Measurements from ENCODE around the gene IZUMO1.
A peak's percentile ranks its signal among the peaks of the same experiment; 100 is the strongest.
"Not testable (repeated sequence)": the region's sequence is repeated elsewhere in the genome, so short reads cannot be mapped to it uniquely, and the experiment has no call there.

The IZUMO1 gene

DNA sequence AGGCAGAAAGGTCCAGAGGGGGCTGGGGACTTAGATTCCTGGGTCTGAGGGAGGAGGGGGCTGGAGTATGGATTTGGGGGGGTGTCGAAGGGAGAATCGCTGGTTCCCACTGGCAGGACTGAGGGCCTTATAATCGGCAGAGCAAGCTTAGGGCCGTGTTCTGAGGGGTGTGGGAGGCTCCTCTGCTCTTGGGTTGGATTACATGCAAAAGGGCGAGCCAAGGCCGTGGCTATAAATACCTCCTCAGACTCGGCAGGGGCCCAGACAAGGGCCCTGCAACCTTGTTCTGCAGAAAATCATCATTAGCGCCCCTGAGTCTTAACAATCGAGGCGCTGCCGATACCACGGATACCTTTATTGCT, 26.5 kb downstream of the IZUMO1 start:
- Histone ChIP-seq H3K27ac (ENCODE audit: low read depth, low read length) (no peak overlapping the region), H3K4me3 (ENCODE audit: low read depth, low read length) (no peak overlapping the region), H3K79me2 (ENCODE audit: control insufficient read depth, insufficient read depth, low read length, unreplicated experiment) (no peaks in the 10 kb centered on the region), H3K27me3 (ENCODE audit: insufficient read depth, low read length) (no peaks in the 10 kb centered on the region), H3K4me1 (ENCODE audit: control insufficient read depth, insufficient read depth, low read length, unreplicated experiment) (peaks cover 16% of the 10 kb centered on the region), H3K36me3 (ENCODE audit: insufficient read depth, low read length) (no peaks in the 10 kb centered on the region), H2AFZ (ENCODE audit: low read length, unreplicated experiment) (no peak overlapping the region)

- Histone ChIP-seq H3K27me3 (ENCODE audit: insufficient read depth, low read length) (no peaks in the 10 kb centered on the region), H3K27ac (ENCODE audit: low read depth, low read length) (no peak within 1 kb of the TSS), H2AFZ (ENCODE audit: low read length, unreplicated experiment) (no peak within 1 kb of the TSS), H3K4me3 (ENCODE audit: low read depth, low read length) (no peak within 1 kb of the TSS), H3K79me2 (ENCODE audit: control insufficient read depth, insufficient read depth, low read length, unreplicated experiment) (no peaks in the 10 kb centered on the region), H3K36me3 (ENCODE audit: insufficient read depth, low read length) (no peaks in the 10 kb centered on the region), H3K4me1 (ENCODE audit: control insufficient read depth, insufficient read depth, low read length, unreplicated experiment) (peaks cover 16% of the 10 kb centered on the region)
Measured at GRCh38 chr19:48719263-48720171, 27.2 kb downstream of the IZUMO1 start, which contains the start of gene MAMSTR. TSS of gene MAMSTR (minus strand) at chr19:48719725. CDS start at chr19:48719031, 694 bp downstream.

DNA sequence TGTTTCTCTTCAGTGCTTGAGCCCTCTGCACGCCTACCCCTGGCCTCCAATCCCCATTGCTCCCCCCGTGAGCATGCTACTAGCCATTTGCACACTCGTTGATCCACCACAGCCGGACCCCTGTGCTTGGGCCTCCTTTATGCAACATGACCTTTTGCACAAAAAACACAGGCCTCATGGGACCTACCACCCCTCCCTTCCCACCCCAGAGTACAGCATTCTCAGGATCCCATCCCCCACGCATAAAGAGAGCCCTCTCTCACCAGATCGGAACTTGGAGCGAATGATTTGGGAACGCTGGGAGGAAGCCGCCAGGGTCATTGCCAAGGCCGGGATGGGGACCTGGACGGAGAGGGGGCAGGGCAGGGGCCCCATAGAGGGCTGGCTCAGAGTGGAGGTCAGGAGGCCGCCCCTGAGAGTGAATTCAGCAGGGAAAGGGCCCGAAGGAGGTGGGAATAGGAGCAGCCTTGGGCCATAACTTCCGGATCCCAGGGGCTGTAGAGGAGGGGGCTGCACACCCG, 27.9 kb downstream of the IZUMO1 start:
- peaks cover 15% of the 10 kb centered on the region for H3K4me1 ChIP-seq (ENCODE audit: control insufficient read depth, insufficient read depth, low read length, unreplicated experiment)
- no peak overlapping the region for H3K4me3 ChIP-seq (ENCODE audit: low read depth, low read length)
- H3K27ac ChIP-seq (ENCODE audit: low read depth, low read length) = no peak overlapping the region

GRCh38 chr19:48718106-48718505, 28.6 kb downstream of the IZUMO1 start:
- H2AFZ ChIP-seq (ENCODE audit: low read length, unreplicated experiment); H3K79me2 ChIP-seq (ENCODE audit: control insufficient read depth, insufficient read depth, low read length, unreplicated experiment); H3K27ac ChIP-seq (ENCODE audit: low read depth, low read length); H3K4me3 ChIP-seq (ENCODE audit: low read depth, low read length); H3K36me3 ChIP-seq (ENCODE audit: insufficient read depth, low read length); H3K27me3 ChIP-seq (ENCODE audit: insufficient read depth, low read length): not testable (repeated sequence)
- peaks cover 15% of the 10 kb centered on the region for H3K4me1 ChIP-seq (ENCODE audit: control insufficient read depth, insufficient read depth, low read length, unreplicated experiment)

More for the DNA sequence above, 27.9 kb downstream of the IZUMO1 start:
- no peaks in the 10 kb centered on the region for H3K36me3 ChIP-seq (ENCODE audit: insufficient read depth, low read length)
- H2AFZ ChIP-seq (ENCODE audit: low read length, unreplicated experiment) = no peak overlapping the region
- no peaks in the 10 kb centered on the region for H3K79me2 ChIP-seq (ENCODE audit: control insufficient read depth, insufficient read depth, low read length, unreplicated experiment)
- H3K27me3 ChIP-seq (ENCODE audit: insufficient read depth, low read length) = no peaks in the 10 kb centered on the region

DNA sequence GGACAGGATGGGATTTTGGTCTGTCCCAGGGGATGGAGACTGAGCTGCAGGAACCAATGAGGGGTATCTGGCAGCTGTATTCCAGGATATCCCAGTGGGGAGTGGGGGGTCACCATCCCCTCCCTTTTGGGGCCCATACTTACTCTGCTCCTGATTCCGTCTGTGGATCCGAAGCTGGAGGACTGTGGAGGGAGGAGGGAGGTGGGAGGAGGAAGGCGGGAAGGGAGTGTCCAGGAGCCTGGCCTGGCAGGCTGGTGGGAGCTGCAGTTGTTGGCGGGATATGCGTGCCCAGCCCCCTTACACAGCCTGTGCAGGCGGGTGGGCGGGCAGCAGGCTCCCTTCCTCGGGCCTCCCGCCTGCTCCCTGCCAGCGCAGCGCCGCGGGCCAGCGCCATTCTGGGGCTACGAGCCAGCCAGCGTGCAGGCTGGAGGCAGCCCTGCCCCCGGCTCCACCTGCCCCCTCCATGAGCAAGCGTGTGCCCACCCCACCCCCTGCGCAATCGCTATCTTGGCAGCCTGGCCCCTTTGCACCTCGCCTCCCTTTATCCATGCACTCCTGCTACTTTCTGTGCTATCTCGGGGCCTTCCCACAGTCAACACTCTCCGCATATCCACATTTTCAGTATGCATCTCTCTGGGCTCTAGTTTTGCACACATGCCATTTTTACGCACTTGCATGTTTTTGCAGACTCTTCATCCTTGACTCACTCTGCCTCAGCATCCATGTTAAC, 30.0 kb downstream of the IZUMO1 start:
- peak overlapping the region; percentile 66 for H3K4me3 ChIP-seq (ENCODE audit: low read depth, low read length)
- peak overlapping the region; percentile 38 for H2AFZ ChIP-seq (ENCODE audit: low read length, unreplicated experiment)
- H3K27me3 ChIP-seq (ENCODE audit: insufficient read depth, low read length) = no peaks in the 10 kb centered on the region
- H3K36me3 ChIP-seq (ENCODE audit: insufficient read depth, low read length) = no peaks in the 10 kb centered on the region
- no peak overlapping the region for H3K27ac ChIP-seq (ENCODE audit: low read depth, low read length)
- H3K4me1 ChIP-seq (ENCODE audit: control insufficient read depth, insufficient read depth, low read length, unreplicated experiment) = peaks cover 15% of the 10 kb centered on the region
- no peaks in the 10 kb centered on the region for H3K79me2 ChIP-seq (ENCODE audit: control insufficient read depth, insufficient read depth, low read length, unreplicated experiment)

DNA sequence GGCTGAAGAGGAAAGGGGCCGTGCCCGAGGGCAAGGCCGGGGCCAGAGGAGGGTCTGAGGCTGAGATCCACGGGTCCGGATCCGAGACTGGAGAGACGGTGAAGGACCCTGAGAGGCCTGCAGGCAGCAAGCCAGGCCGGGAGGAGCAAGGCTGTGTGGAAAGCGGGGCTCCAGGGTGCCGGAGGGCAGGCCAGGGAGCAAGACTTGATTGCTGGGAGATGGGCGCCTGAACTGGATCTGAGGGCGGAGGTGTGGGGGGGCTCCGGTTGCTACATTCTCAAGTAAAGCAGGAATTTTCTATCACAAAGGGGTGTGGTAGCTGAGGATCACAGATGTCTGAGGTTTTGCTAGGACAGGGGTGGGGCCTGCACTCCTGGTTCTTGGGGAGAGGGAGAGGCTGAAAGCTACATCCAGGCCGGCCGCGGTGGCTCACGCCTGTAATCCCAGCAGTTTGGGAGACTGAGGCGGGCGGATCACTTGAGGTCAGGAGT, 31.0 kb downstream of the IZUMO1 start:
- Histone ChIP-seq H3K79me2 (ENCODE audit: control insufficient read depth, insufficient read depth, low read length, unreplicated experiment) (no peaks in the 10 kb centered on the region), H2AFZ (ENCODE audit: low read length, unreplicated experiment) (no peak overlapping the region), H3K4me1 (ENCODE audit: control insufficient read depth, insufficient read depth, low read length, unreplicated experiment) (peaks cover 15% of the 10 kb centered on the region), H3K27me3 (ENCODE audit: insufficient read depth, low read length) (no peaks in the 10 kb centered on the region), H3K4me3 (ENCODE audit: low read depth, low read length) (peak overlapping the region; percentile 73; the same call in 1 of the 2 replicates), H3K27ac (ENCODE audit: low read depth, low read length) (no peak overlapping the region), H3K36me3 (ENCODE audit: insufficient read depth, low read length) (no peaks in the 10 kb centered on the region)

GRCh38 chr19:48714759-48715675, 31.7 kb downstream of the IZUMO1 start:
- no peaks in the 10 kb centered on the region for H3K36me3 ChIP-seq (ENCODE audit: insufficient read depth, low read length)
- H3K4me1 ChIP-seq (ENCODE audit: control insufficient read depth, insufficient read depth, low read length, unreplicated experiment) = peaks cover 15% of the 10 kb centered on the region
- no peaks in the 10 kb centered on the region for H3K79me2 ChIP-seq (ENCODE audit: control insufficient read depth, insufficient read depth, low read length, unreplicated experiment)
- H3K27ac ChIP-seq (ENCODE audit: low read depth, low read length) = no peak overlapping the region
- no peaks in the 10 kb centered on the region for H3K27me3 ChIP-seq (ENCODE audit: insufficient read depth, low read length)
- no peak overlapping the region for H2AFZ ChIP-seq (ENCODE audit: low read length, unreplicated experiment)
- H3K4me3 ChIP-seq (ENCODE audit: low read depth, low read length) = peak overlapping the region; percentile 73

DNA sequence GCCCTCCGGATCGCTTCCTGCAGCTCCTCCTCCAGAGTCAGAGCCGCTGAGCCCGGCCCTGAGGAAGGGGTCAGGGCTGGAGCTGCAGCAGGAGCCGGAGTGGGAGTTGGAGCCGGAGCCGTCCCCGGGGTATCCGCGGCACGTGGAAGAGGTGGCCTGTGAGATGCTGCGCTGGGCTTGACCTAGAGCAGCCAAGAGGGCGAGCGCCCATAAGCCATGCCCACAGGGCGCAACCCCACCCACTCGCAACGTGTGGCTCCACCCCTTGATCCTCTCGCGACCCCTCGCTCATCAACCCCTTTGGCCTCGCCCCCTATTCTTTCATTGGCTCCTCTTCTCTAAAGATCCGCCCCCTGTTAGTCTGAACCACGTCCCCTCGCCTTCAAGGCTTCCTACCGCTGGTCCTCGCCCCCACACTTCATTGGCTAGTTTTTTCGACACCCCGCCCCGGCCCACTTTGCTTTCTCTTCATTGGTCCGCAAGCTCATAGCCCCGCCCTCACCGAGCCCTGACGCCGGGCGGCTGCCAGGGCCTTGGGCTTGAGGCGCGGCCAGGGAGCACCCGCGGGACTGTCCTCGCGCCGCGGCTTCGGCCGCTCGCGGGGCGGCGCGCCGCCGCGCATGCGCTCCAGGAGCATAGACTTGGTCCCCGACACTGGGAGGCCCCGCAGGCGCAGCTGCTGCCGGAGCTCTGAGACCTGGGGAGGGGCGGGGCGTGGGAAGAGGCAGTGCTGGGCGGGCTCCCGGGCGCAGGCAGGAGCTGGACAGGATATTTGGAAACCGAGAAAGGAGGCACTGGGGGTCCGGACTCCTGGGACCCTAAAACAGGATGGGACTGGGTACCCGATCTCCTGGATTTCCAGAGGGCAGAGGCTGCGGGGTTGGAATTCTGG, 32.6 kb downstream of the IZUMO1 start:
- Histone ChIP-seq H3K27ac (ENCODE audit: low read depth, low read length) (no peak overlapping the region), H3K27me3 (ENCODE audit: insufficient read depth, low read length) (no peaks in the 10 kb centered on the region), H2AFZ (ENCODE audit: low read length, unreplicated experiment) (no peak overlapping the region), H3K79me2 (ENCODE audit: control insufficient read depth, insufficient read depth, low read length, unreplicated experiment) (no peaks in the 10 kb centered on the region), H3K4me1 (ENCODE audit: control insufficient read depth, insufficient read depth, low read length, unreplicated experiment) (peaks cover 15% of the 10 kb centered on the region), H3K4me3 (ENCODE audit: low read depth, low read length) (peak overlapping the region; percentile 80), H3K36me3 (ENCODE audit: insufficient read depth, low read length) (no peaks in the 10 kb centered on the region)

DNA sequence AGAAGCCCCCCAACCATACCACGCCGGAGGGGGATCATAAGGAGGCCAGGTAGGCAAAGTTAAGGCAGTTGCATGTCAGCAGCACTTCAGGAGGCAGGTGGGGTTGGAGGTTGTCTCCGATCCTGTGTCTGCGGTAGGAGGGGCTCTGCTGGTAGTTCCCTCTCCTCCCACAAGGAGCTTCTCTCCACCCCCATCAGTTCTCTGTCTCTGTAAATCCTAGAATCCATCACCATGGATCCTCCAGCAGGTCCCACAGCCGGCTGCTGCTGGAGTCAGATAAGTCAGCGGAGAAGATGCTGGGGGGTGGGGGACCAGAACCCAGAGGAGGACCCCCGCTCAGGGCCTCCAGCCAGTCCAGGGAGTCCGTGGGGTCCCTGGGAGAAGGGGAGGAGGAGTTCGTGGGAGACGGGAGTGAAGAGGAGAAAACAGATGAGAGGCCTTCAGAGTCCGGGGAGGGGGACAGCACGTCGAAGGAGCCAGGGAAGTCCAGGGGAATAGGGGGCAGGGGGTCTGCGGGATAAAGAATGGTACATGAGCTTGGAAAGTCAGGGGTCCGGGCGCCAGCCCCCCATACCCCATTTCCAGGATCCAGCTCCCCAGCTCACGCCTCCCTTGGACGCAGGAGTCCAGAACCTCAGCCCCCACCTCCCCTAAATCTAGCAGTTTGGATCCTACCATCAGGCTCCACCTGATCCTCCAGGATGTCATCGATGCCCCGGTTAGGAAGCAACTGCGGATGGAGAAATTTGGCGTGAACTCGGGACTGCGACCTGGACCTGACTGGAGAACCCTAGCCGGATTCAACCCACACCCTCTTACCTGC, 33.5 kb downstream of the IZUMO1 start:
- Histone ChIP-seq H3K4me1 (ENCODE audit: control insufficient read depth, insufficient read depth, low read length, unreplicated experiment) (peaks cover 15% of the 10 kb centered on the region), H3K4me3 (ENCODE audit: low read depth, low read length) (peak overlapping the region; percentile 80), H3K79me2 (ENCODE audit: control insufficient read depth, insufficient read depth, low read length, unreplicated experiment) (no peaks in the 10 kb centered on the region), H2AFZ (ENCODE audit: low read length, unreplicated experiment) (no peak overlapping the region), H3K27me3 (ENCODE audit: insufficient read depth, low read length) (no peaks in the 10 kb centered on the region), H3K27ac (ENCODE audit: low read depth, low read length) (no peak overlapping the region), H3K36me3 (ENCODE audit: insufficient read depth, low read length) (no peaks in the 10 kb centered on the region)
